ENCODE measurements around the gene TSSK3. TPM values are rescaled to one million over a fixed set of nuclear protein-coding genes. Genes with fewer than 3 reads are reported as not detected.

TSSK3 gene
- total and polyA plus RNA-seq, 9 of the 15 experiments (the other 6 are each of a cell fraction or from before 2014, with no cell fraction given) = 0.27 to 2.8 (median 1.9) TPM

- TF ChIP-seq ZNF277 (CRISPR knock-in tag; IDR thresholded peaks at IDR 0.05; ENCODE audit: borderline replicate concordance) (no peak), MAFG (tag; conservative IDR thresholded peaks at IDR 0.05) (no peak), MAFF (IDR thresholded peaks at IDR 0.05; ENCODE audit: low read length) (no peak), ZKSCAN3 (CRISPR knock-in tag; IDR thresholded peaks at IDR 0.05) (no peak), HDAC1 (IDR thresholded peaks at IDR 0.05) (peak in 1 of 2 experiments; percentile 85; a peak in 2 of 4 replicates), TAF7 (tag; IDR thresholded peaks at IDR 0.05) (no peak), SMC3 (conservative IDR thresholded peaks at IDR 0.05; ENCODE audit: insufficient read depth, low read depth, low read length) (peak; percentile 64; the same call in 1 of the 2 replicates), RAD21 (CRISPR knock-in tag; conservative IDR thresholded peaks at IDR 0.05 in 1 of 2, IDR thresholded peaks at IDR 0.05 in 1 of 2) (peak; percentile 82 to 83), ETS2 (tag; IDR thresholded peaks at IDR 0.05; ENCODE audit: borderline replicate concordance, poor library complexity, severe bottlenecking) (no peak), BACH1 (tag; IDR thresholded peaks at IDR 0.05) (no peak), HCFC1 (IDR thresholded peaks at IDR 0.05; ENCODE audit: low read depth, low read length) (no peak), SMARCC2 (IDR thresholded peaks at IDR 0.05; ENCODE audit: low read depth) (no peak), PML (IDR thresholded peaks at IDR 0.05; ENCODE audit: low read length) (peak; percentile 33; the same call in 1 of the 2 replicates), SMARCB1 (IDR thresholded peaks at IDR 0.05; ENCODE audit: insufficient read length, low read depth) (no peak), SOX6 (IDR thresholded peaks at IDR 0.05) (no peak; the same call in 1 of the 2 replicates), PATZ1 (CRISPR knock-in tag; IDR thresholded peaks at IDR 0.05; ENCODE audit: borderline replicate concordance) (no peak), ZNF830 (CRISPR knock-in tag; IDR thresholded peaks at IDR 0.05) (no peak; the same call in 1 of the 2 replicates)
- TF ChIP-seq, protein P1, sequence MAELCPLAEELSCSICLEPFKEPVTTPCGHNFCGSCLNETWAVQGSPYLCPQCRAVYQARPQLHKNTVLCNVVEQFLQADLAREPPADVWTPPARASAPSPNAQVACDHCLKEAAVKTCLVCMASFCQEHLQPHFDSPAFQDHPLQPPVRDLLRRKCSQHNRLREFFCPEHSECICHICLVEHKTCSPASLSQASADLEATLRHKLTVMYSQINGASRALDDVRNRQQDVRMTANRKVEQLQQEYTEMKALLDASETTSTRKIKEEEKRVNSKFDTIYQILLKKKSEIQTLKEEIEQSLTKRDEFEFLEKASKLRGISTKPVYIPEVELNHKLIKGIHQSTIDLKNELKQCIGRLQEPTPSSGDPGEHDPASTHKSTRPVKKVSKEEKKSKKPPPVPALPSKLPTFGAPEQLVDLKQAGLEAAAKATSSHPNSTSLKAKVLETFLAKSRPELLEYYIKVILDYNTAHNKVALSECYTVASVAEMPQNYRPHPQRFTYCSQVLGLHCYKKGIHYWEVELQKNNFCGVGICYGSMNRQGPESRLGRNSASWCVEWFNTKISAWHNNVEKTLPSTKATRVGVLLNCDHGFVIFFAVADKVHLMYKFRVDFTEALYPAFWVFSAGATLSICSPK (IDR thresholded peaks at IDR 0.05; ENCODE audit: borderline replicate concordance) = no peak
- TF ChIP-seq, protein P2, sequence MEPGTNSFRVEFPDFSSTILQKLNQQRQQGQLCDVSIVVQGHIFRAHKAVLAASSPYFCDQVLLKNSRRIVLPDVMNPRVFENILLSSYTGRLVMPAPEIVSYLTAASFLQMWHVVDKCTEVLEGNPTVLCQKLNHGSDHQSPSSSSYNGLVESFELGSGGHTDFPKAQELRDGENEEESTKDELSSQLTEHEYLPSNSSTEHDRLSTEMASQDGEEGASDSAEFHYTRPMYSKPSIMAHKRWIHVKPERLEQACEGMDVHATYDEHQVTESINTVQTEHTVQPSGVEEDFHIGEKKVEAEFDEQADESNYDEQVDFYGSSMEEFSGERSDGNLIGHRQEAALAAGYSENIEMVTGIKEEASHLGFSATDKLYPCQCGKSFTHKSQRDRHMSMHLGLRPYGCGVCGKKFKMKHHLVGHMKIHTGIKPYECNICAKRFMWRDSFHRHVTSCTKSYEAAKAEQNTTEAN (CRISPR knock-in tag; IDR thresholded peaks at IDR 0.05) = no peak
- TF ChIP-seq, protein P3, sequence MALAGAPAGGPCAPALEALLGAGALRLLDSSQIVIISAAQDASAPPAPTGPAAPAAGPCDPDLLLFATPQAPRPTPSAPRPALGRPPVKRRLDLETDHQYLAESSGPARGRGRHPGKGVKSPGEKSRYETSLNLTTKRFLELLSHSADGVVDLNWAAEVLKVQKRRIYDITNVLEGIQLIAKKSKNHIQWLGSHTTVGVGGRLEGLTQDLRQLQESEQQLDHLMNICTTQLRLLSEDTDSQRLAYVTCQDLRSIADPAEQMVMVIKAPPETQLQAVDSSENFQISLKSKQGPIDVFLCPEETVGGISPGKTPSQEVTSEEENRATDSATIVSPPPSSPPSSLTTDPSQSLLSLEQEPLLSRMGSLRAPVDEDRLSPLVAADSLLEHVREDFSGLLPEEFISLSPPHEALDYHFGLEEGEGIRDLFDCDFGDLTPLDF (CRISPR knock-in tag; IDR thresholded peaks at IDR 0.05) = 0 out of 2 replicates have a peak, but pooled peaks have one; percentile 57
These were observed 27.3 kb upstream of the TSSK3 start (continued) for GRCh38 chr1:32334864-32335534.
